Measurements from ENCODE around the gene IPO9. TPM values are rescaled to one million over a fixed set of nuclear protein-coding genes. Genes with fewer than 3 reads are reported as not detected.
A peak's percentile ranks its signal among the peaks of the same experiment; 100 is the strongest.
"Not testable (repeated sequence)": the region's sequence is repeated elsewhere in the genome, so short reads cannot be mapped to it uniquely, and the experiment has no call there.

IPO9 gene
- total RNA-seq, 6 experiments from 2014 or later: 54.1 to 77.8 (median 63.6) TPM

DNA sequence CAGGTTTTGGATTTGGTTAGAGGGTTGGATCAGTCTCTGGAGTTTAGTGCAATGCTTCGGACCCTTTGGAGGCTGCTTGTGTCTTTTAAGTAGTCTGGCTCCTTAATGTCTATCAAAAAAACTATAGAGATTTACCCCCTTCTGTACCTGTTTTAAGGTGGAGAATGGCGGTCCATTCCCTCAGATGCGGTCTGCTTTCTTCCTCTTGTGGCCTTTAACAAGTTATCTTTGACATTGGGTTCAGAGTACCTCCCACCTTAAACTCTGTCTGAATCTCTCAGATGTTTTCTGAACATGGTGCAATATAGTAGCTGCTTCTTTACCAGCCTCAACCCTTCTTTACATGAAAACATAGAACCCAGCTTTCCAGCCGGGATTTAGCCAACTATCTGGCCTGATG lies 2.4 kb downstream of the IPO9 start:
- peaks cover 55% of the 10 kb centered on the region for H3K4me1 Mint-ChIP-seq (ENCODE audit: low read depth)
- H3K4me3 Mint-ChIP-seq: peak overlapping the region; percentile 91; the same call in 1 of the 2 replicates
- TF ChIP-seq, protein P1, sequence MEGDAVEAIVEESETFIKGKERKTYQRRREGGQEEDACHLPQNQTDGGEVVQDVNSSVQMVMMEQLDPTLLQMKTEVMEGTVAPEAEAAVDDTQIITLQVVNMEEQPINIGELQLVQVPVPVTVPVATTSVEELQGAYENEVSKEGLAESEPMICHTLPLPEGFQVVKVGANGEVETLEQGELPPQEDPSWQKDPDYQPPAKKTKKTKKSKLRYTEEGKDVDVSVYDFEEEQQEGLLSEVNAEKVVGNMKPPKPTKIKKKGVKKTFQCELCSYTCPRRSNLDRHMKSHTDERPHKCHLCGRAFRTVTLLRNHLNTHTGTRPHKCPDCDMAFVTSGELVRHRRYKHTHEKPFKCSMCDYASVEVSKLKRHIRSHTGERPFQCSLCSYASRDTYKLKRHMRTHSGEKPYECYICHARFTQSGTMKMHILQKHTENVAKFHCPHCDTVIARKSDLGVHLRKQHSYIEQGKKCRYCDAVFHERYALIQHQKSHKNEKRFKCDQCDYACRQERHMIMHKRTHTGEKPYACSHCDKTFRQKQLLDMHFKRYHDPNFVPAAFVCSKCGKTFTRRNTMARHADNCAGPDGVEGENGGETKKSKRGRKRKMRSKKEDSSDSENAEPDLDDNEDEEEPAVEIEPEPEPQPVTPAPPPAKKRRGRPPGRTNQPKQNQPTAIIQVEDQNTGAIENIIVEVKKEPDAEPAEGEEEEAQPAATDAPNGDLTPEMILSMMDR (IDR thresholded peaks at IDR 0.05): no peak
- no peak overlapping the region for H3K27ac Mint-ChIP-seq
- H3K36me3 Mint-ChIP-seq (ENCODE audit: low read depth): peaks cover 17% of the 10 kb centered on the region; the same call in 1 of the 2 replicates
- no peaks in the 10 kb centered on the region for H3K9me3 Mint-ChIP-seq
- peaks cover 11% of the 10 kb centered on the region for H3K27me3 Mint-ChIP-seq (ENCODE audit: insufficient read depth)
- DNase-seq: no peak

DNA sequence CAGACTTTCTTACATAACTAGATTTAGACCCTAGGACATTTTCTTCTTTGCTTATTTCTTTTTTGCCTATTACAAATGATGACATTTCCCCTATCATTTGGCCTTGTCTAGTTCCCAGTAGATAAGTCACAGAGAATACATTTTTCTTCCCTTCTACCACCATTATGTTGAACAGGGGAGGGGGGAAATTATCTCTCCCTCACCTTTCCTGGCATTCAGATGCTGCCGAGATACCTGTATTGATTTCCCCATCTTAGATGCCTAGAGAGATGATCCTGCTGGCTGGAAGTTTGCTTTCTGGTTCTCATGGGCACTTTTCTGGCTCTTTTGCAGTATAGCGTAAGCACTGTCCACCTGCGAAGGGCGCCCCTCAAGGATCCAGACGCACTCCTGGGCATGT lies 5.7 kb downstream of the IPO9 start:
- TF ChIP-seq, protein P1 (IDR thresholded peaks at IDR 0.05): no peak

DNA sequence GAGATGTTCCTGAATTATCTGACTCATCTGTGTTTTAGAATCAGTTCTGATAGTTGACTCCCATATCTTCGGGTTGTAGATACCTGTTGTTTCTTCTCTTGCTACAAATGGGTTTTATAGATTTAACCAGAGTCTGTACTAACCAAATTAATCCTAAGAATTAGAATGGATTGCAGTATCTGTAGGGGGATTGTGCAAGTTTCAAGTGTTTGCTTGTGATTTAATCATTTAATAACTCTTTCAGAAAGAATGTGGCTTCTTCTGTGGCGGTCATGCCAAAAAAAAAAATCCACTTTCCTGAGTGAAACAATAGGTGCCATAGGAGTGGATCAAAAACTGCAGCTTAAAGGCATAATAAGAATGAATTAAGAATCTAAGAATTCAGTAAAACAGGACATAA lies 9.4 kb downstream of the IPO9 start:
- H3K27me3 Mint-ChIP-seq (ENCODE audit: insufficient read depth): no peaks in the 10 kb centered on the region
- peak overlapping the region; percentile 29 for H3K27ac Mint-ChIP-seq
- peaks cover 39% of the 10 kb centered on the region for H3K4me1 Mint-ChIP-seq (ENCODE audit: low read depth)
- H3K9me3 Mint-ChIP-seq: no peaks in the 10 kb centered on the region
- peaks cover 26% of the 10 kb centered on the region for H3K36me3 Mint-ChIP-seq (ENCODE audit: low read depth)
- no peak overlapping the region for H3K4me3 Mint-ChIP-seq
- TF ChIP-seq, protein P1 (IDR thresholded peaks at IDR 0.05): no peak
- no peak for DNase-seq

More for the DNA sequence above, 5.7 kb downstream of the IPO9 start:
- DNase-seq: no peak
- no peaks in the 10 kb centered on the region for H3K27me3 Mint-ChIP-seq (ENCODE audit: insufficient read depth)
- peaks cover 43% of the 10 kb centered on the region for H3K4me1 Mint-ChIP-seq (ENCODE audit: low read depth)
- H3K9me3 Mint-ChIP-seq: no peaks in the 10 kb centered on the region
- H3K27ac Mint-ChIP-seq: no peak overlapping the region
- H3K4me3 Mint-ChIP-seq: no peak overlapping the region
- peaks cover 30% of the 10 kb centered on the region; the same call in 1 of the 2 replicates for H3K36me3 Mint-ChIP-seq (ENCODE audit: low read depth)

DNA sequence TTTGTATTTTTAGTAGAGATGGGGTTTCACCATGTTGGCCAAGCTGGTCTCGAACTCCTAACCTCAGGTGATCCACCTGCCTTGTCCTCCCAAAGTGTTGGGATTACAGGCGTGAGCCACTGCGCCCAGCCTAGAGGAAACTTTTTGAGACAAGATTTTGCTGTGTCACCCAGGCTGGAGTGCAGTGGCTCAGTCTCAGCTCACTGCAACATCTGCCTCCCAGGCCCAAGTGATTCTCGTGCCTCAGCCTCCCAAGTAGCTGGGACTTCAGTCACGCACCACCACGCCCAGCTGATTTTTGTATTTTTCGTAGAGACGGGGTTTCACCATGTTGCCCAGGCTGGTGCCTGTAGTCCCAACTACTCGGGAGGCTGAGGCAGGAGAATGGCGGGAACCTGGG lies 10.1 kb downstream of the IPO9 start:
- not testable (repeated sequence) for H3K27me3 Mint-ChIP-seq (ENCODE audit: insufficient read depth); H3K27ac Mint-ChIP-seq; DNase-seq; H3K9me3 Mint-ChIP-seq; H3K4me3 Mint-ChIP-seq
- peaks cover 39% of the 10 kb centered on the region for H3K4me1 Mint-ChIP-seq (ENCODE audit: low read depth)
- peaks cover 26% of the 10 kb centered on the region for H3K36me3 Mint-ChIP-seq (ENCODE audit: low read depth)

DNA sequence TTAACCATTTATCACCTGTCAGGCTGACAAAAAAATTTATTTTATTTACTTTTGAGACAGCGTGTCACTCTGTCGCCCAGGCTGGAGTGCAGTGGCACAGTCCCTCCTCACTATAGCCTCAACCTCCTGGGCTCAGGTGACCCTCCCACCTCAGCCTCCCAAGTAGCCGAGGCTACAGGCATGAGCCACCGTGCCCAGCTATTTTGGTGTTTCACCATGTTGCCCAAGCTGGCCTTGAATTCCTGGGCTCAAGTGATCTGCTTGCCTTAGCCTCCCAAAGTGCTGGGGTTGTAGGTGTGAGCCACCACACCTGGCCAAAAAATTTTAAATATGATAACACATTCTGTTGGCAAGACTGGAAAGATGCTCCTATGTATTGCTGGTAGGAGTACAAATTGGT lies 11.1 kb downstream of the IPO9 start:
- Mint-ChIP-seq H3K4me1 (ENCODE audit: low read depth) (peaks cover 41% of the 10 kb centered on the region), H3K4me3 (no peak overlapping the region), H3K27me3 (ENCODE audit: insufficient read depth) (no peaks in the 10 kb centered on the region), H3K27ac (no peak overlapping the region), H3K36me3 (ENCODE audit: low read depth) (peaks cover 24% of the 10 kb centered on the region), H3K9me3 (no peaks in the 10 kb centered on the region)
- TF ChIP-seq, protein P1 (IDR thresholded peaks at IDR 0.05): no peak
- no peak for DNase-seq

DNA sequence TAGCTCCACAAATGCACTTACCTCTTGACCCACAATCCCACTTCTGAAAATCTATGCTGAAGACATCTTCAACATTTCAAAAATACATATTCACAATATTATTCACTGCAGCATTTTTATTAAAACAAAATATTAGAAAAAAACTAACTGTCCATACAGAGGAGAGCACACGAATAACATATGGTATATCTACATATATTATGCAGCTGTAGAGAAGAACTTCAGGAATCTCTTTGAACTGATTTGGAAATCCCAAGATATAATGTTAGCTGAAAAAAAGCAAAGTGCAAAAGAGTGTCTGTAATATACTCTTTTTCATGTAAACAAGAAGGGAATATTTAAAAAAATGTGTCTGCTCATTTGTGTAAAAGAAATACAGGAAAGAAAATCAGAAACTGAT lies 11.5 kb downstream of the IPO9 start:
- H3K27me3 Mint-ChIP-seq (ENCODE audit: insufficient read depth): no peaks in the 10 kb centered on the region
- H3K27ac Mint-ChIP-seq: no peak overlapping the region
- H3K4me1 Mint-ChIP-seq (ENCODE audit: low read depth): peaks cover 45% of the 10 kb centered on the region
- TF ChIP-seq, protein P1 (IDR thresholded peaks at IDR 0.05): no peak
- DNase-seq: no peak
- peaks cover 20% of the 10 kb centered on the region for H3K36me3 Mint-ChIP-seq (ENCODE audit: low read depth)
- H3K9me3 Mint-ChIP-seq: no peaks in the 10 kb centered on the region
- H3K4me3 Mint-ChIP-seq: no peak overlapping the region

Measured in HFFc6 (cell line).